Activated naive CD8-positive, alpha-beta T cell treated with anti-CD3 and anti-CD28 coated beads, Interleukin-2, amount 10 ng/mL, durations not matched to agents 7 days and 5 days (primary cell): Measurements from ENCODE around the gene DRC7. TPM values are rescaled to one million over a fixed set of nuclear protein-coding genes. Genes with fewer than 3 reads are reported as not detected.

Source experiments
- ATAC-seq: fragments of 150-1000 bp; cut with Tn5 transposase; one replicate; pipeline ENCODE4 v1.10.0; 2021; ENCODE audit warnings: low read depth, moderate library complexity
- POLR2A ChIA-PET: fragments of 350-600 bp; sonication (Branson Sonifier 250); formaldehyde crosslinking; loops from one replicate; lab custom pipeline; 2021; ENCODE audit warnings: antibody characterized with exemption; lab: Charles Lee
- DNase-seq: peaks from one replicate; pipeline ENCODE4 v3.0.0; 2021
- H3K27ac Mint-ChIP-seq: one replicate; pipeline ENCODE4 v1.8.0; 2022; ENCODE audit warnings: mild to moderate bottlenecking, mixed read lengths
- H3K27me3 Mint-ChIP-seq: one replicate; pipeline ENCODE4 v1.8.0; 2022; ENCODE audit warnings: mild to moderate bottlenecking, moderate library complexity, mixed read lengths
- H3K36me3 Mint-ChIP-seq: one replicate; pipeline ENCODE4 v1.8.0; 2021; ENCODE audit warnings: mild to moderate bottlenecking, mixed read lengths
- H3K4me1 Mint-ChIP-seq: one replicate; pipeline ENCODE4 v1.8.0; 2021; ENCODE audit warnings: mixed read lengths
- H3K4me3 Mint-ChIP-seq: one replicate; pipeline ENCODE4 v1.8.0; 2022; ENCODE audit warnings: mild to moderate bottlenecking, moderate library complexity, mixed read lengths
- H3K9me3 Mint-ChIP-seq: one replicate; pipeline ENCODE4 v1.8.0; 2021; ENCODE audit warnings: mixed read lengths
- total RNA-seq, 2 experiments: library from RNA; stranded (reverse); gene quantifications; one replicate each; pipeline ENCODE4 v1.2.3, GENCODE V29; 2021

Gene DRC7
- total RNA-seq, 2 experiments from 2014 or later, result 0.17 TPM; not detected in 1

- Mint-ChIP-seq H3K4me3 (no peak overlapping the region), H3K27me3 (no peaks in the 10 kb centered on the region), H3K27ac (no peak overlapping the region), H3K36me3 (no peaks in the 10 kb centered on the region), H3K4me1 (no peaks in the 10 kb centered on the region), H3K9me3 (no peaks in the 10 kb centered on the region)
- ATAC-seq (no peak), DNase-seq (no peak)
- POLR2A ChIA-PET, result no interaction called here
Observed at GRCh38 chr16:57761957-57762356, 67.4 kb downstream of the DRC7 start.

- POLR2A ChIA-PET, result no interaction called here
- DNase-seq (no peak), ATAC-seq (no peak)
- Mint-ChIP-seq H3K27ac (no peak overlapping the region), H3K9me3 (no peaks in the 10 kb centered on the region), H3K4me3 (no peak overlapping the region), H3K4me1 (no peaks in the 10 kb centered on the region), H3K27me3 (no peaks in the 10 kb centered on the region), H3K36me3 (no peaks in the 10 kb centered on the region)
Observed at GRCh38 chr16:57762365-57763040, 67.9 kb downstream of the DRC7 start.

GRCh38 chr16:57763285-57764005 lies 68.8 kb downstream of the DRC7 start:
- DNase-seq, result no peak
- ATAC-seq, result no peak
- POLR2A ChIA-PET, result no interaction called here
- H3K36me3 Mint-ChIP-seq, result no peaks in the 10 kb centered on the region
- H3K27me3 Mint-ChIP-seq, result no peaks in the 10 kb centered on the region
- no peak overlapping the region for H3K27ac Mint-ChIP-seq
- H3K4me1 Mint-ChIP-seq, result no peaks in the 10 kb centered on the region
- no peaks in the 10 kb centered on the region for H3K9me3 Mint-ChIP-seq
- no peak overlapping the region for H3K4me3 Mint-ChIP-seq

- POLR2A ChIA-PET, result no interaction called here
- Mint-ChIP-seq H3K4me3 (no peak overlapping the region), H3K27me3 (no peaks in the 10 kb centered on the region), H3K27ac (no peak overlapping the region), H3K4me1 (no peaks in the 10 kb centered on the region), H3K9me3 (no peaks in the 10 kb centered on the region), H3K36me3 (no peaks in the 10 kb centered on the region)
- ATAC-seq (no peak), DNase-seq (no peak)
Observed at GRCh38 chr16:57764006-57764340, 69.4 kb downstream of the DRC7 start.

GRCh38 chr16:57764341-57765159 lies 69.9 kb downstream of the DRC7 start:
- Mint-ChIP-seq H3K9me3 (no peaks in the 10 kb centered on the region), H3K27ac (no peak overlapping the region), H3K36me3 (no peaks in the 10 kb centered on the region), H3K4me1 (no peaks in the 10 kb centered on the region), H3K27me3 (no peaks in the 10 kb centered on the region), H3K4me3 (no peak overlapping the region)
- ATAC-seq (peak; percentile 50), DNase-seq (no peak)
- POLR2A ChIA-PET, result no interaction called here

GRCh38 chr16:57765160-57765728 lies 70.6 kb downstream of the DRC7 start:
- no peak for DNase-seq
- Mint-ChIP-seq H3K36me3 (no peaks in the 10 kb centered on the region), H3K27me3 (no peaks in the 10 kb centered on the region), H3K4me3 (no peak overlapping the region), H3K27ac (no peak overlapping the region), H3K4me1 (no peaks in the 10 kb centered on the region), H3K9me3 (no peaks in the 10 kb centered on the region)
- POLR2A ChIA-PET, result no interaction called here
- no peak for ATAC-seq

GRCh38 chr16:57766714-57767348 lies 72.2 kb downstream of the DRC7 start:
- H3K27ac Mint-ChIP-seq, result no peak overlapping the region

GRCh38 chr16:57769541-57770145 lies 75.0 kb downstream of the DRC7 start:
- ATAC-seq, result no peak
- Mint-ChIP-seq H3K4me3 (no peak overlapping the region), H3K36me3 (no peaks in the 10 kb centered on the region), H3K27me3 (no peaks in the 10 kb centered on the region), H3K27ac (no peak overlapping the region), H3K4me1 (no peaks in the 10 kb centered on the region), H3K9me3 (no peaks in the 10 kb centered on the region)
- POLR2A ChIA-PET, result no interaction called here
- DNase-seq, result no peak

More at GRCh38 chr16:57766714-57767348, 72.2 kb downstream of the DRC7 start:
- DNase-seq (no peak), ATAC-seq (no peak)
- POLR2A ChIA-PET, result no interaction called here
- no peaks in the 10 kb centered on the region for H3K27me3 Mint-ChIP-seq
- H3K4me1 Mint-ChIP-seq, result no peaks in the 10 kb centered on the region
- H3K4me3 Mint-ChIP-seq, result no peak overlapping the region
- no peaks in the 10 kb centered on the region for H3K9me3 Mint-ChIP-seq
- no peaks in the 10 kb centered on the region for H3K36me3 Mint-ChIP-seq

- Mint-ChIP-seq H3K27me3 (no peaks in the 10 kb centered on the region), H3K4me1 (no peaks in the 10 kb centered on the region), H3K9me3 (no peaks in the 10 kb centered on the region), H3K36me3 (no peaks in the 10 kb centered on the region), H3K4me3 (no peak overlapping the region), H3K27ac (no peak overlapping the region)
- ATAC-seq (no peak), DNase-seq (no peak)
- POLR2A ChIA-PET, result no interaction called here
Observed at GRCh38 chr16:57770361-57770760, 75.8 kb downstream of the DRC7 start.

- Mint-ChIP-seq H3K9me3 (no peaks in the 10 kb centered on the region), H3K4me1 (no peaks in the 10 kb centered on the region), H3K4me3 (no peak overlapping the region), H3K27me3 (no peaks in the 10 kb centered on the region), H3K36me3 (no peaks in the 10 kb centered on the region), H3K27ac (no peak overlapping the region)
- POLR2A ChIA-PET, result no interaction called here
- ATAC-seq, result no peak
- DNase-seq, result no peak
Observed at GRCh38 chr16:57771141-57771785, 76.7 kb downstream of the DRC7 start.

- DNase-seq, result no peak
- H3K4me1 Mint-ChIP-seq, result no peaks in the 10 kb centered on the region
- H3K4me3 Mint-ChIP-seq, result no peak overlapping the region
- H3K27me3 Mint-ChIP-seq, result no peaks in the 10 kb centered on the region
- H3K27ac Mint-ChIP-seq, result no peak overlapping the region
- ATAC-seq, result no peak
- no peaks in the 10 kb centered on the region for H3K36me3 Mint-ChIP-seq
- POLR2A ChIA-PET, result no interaction called here
- no peaks in the 10 kb centered on the region for H3K9me3 Mint-ChIP-seq
Observed at GRCh38 chr16:57773019-57773418, 78.4 kb downstream of the DRC7 start.

GRCh38 chr16:57773655-57774295 lies 79.2 kb downstream of the DRC7 start:
- Mint-ChIP-seq H3K36me3 (no peaks in the 10 kb centered on the region), H3K4me3 (no peak overlapping the region), H3K4me1 (no peaks in the 10 kb centered on the region), H3K9me3 (no peaks in the 10 kb centered on the region), H3K27ac (no peak overlapping the region), H3K27me3 (no peaks in the 10 kb centered on the region)
- POLR2A ChIA-PET, result no interaction called here
- ATAC-seq (no peak), DNase-seq (no peak)
